GM19238 (cell line): Measurements from ENCODE around the gene FYN.
"Not testable (repeated sequence)": the region's sequence is repeated elsewhere in the genome, so short reads cannot be mapped to it uniquely, and the experiment has no call there.

Experiments used
- DNase-seq: peaks from one replicate; pipeline ENCODE4 v3.0.0; 2011; ENCODE audit warnings: low spot score; ENCODE audit not compliant: insufficient read length

FYN gene

GRCh38 chr6:111685058-111685457 is 188.2 kb downstream of the FYN start:
- no peak for DNase-seq

GRCh38 chr6:111683749-111684267 is 189.4 kb downstream of the FYN start:
- DNase-seq: no peak

- no peak for DNase-seq
Measured at GRCh38 chr6:111683157-111683556, 190.1 kb downstream of the FYN start.

GRCh38 chr6:111681860-111682259 is 191.4 kb downstream of the FYN start:
- DNase-seq: no peak

- DNase-seq: not testable (repeated sequence)
Measured at GRCh38 chr6:111680811-111681609, 192.2 kb downstream of the FYN start.

GRCh38 chr6:111680015-111680712 is 193.1 kb downstream of the FYN start:
- no peak for DNase-seq

GRCh38 chr6:111679126-111679858 is 194.0 kb downstream of the FYN start:
- no peak for DNase-seq

- no peak for DNase-seq
Measured at GRCh38 chr6:111677249-111677990, 195.8 kb downstream of the FYN start.

GRCh38 chr6:111676383-111676782 is 196.9 kb downstream of the FYN start:
- DNase-seq: no peak

GRCh38 chr6:111674883-111675282 is 198.4 kb downstream of the FYN start:
- DNase-seq: no peak

- no peak for DNase-seq
Measured at GRCh38 chr6:111674413-111674812, 198.8 kb downstream of the FYN start.

GRCh38 chr6:111673937-111674336 is 199.3 kb downstream of the FYN start:
- no peak for DNase-seq

GRCh38 chr6:111673532-111673931 is 199.7 kb downstream of the FYN start:
- no peak for DNase-seq

GRCh38 chr6:111672761-111673450 is 200.3 kb downstream of the FYN start:
- no peak for DNase-seq

GRCh38 chr6:111669326-111669725 is 203.9 kb downstream of the FYN start:
- DNase-seq: no peak

- no peak for DNase-seq
Measured at GRCh38 chr6:111668410-111668809, 204.8 kb downstream of the FYN start.

GRCh38 chr6:111667931-111668330 is 205.3 kb downstream of the FYN start:
- DNase-seq: no peak

GRCh38 chr6:111666847-111667246 is 206.4 kb downstream of the FYN start:
- no peak for DNase-seq

- DNase-seq: no peak
Measured at GRCh38 chr6:111664565-111665030, 208.7 kb downstream of the FYN start.
